Activated gamma-delta T cell treated with anti-CD3 and anti-CD28 coated beads, Interleukin-2, amount 50 U/mL, for 16 hours (primary cell): ENCODE data around the gene SURF2.
"Not testable (repeated sequence)": the region's sequence is repeated elsewhere in the genome, so short reads cannot be mapped to it uniquely, and the experiment has no call there.

ENCODE experiments used
- DNase-seq: peaks from one replicate; pipeline ENCODE4 v3.0.0-alpha.2; 2020; ENCODE audit warnings: low read depth

Gene SURF2

GRCh38 chr9:133356391-133357091, at the start of gene SURF2, which contains the start of gene SURF1:
Gene SURF2, plus strand, starts transcription at chr9:133356550. Its CDS starts 43 bp downstream, at chr9:133356593.
Gene SURF1, minus strand, starts transcription at chr9:133356487. Its CDS starts 34 bp downstream, at chr9:133356453.
- DNase-seq: peak; percentile 81

DNA sequence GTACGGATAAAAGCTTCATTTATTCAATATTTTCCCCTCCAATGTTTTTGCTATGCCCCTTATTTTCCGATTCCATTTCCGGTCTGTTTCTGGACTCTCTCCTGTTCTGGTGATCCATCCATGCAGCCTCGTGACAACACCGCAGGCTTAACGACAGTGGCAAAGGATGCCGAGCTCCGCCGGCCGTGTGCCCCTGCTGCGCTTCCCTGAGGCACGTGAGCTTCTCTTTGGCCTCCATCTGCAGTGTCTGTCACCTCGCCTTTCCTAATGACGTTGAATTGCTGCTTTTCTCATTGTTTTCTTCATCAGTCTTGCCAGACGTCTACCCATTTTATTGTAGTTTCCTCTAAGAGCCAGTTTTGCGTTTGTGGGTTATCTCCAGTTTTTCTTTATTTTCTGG, 49.0 kb upstream of the SURF2 start:
- DNase-seq: no peak

- DNase-seq: no peak
These were observed 46.7 kb upstream of the SURF2 start for GRCh38 chr9:133309608-133310007.

- DNase-seq: no peak
These were observed 40.4 kb upstream of the SURF2 start for GRCh38 chr9:133315997-133316396.

- DNase-seq: not testable (repeated sequence)
These were observed 38.8 kb upstream of the SURF2 start for GRCh38 chr9:133317551-133317950.

GRCh38 chr9:133320421-133320881, 35.9 kb upstream of the SURF2 start:
- DNase-seq: no peak

DNA sequence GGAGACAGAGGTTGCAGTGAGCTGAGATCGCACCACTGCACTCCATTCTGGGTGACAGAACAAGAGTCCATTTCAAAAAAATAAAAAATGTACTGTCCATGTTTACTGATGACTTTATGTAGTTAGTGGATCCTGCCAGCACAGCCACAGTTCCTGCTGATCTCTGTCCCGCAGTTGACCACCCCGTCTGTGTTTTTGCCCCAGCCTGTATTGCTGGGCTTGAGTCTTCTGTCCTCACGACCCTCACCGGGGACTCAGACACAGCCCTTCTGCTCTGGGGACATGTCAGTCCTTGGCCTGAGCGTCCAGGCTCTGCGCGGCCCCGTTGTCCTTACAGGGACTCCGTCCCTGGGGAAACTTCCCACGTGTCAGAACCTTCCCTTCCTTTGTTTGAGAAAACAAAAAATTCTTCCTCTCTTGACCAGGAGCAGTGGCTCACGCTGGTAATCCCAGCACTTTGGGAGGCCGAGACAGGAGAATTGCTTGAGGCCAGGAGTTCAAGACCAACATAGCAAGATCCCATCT, 34.9 kb upstream of the SURF2 start:
- DNase-seq: no peak

- no peak for DNase-seq
These were observed 33.6 kb upstream of the SURF2 start for GRCh38 chr9:133322701-133323100.

DNA sequence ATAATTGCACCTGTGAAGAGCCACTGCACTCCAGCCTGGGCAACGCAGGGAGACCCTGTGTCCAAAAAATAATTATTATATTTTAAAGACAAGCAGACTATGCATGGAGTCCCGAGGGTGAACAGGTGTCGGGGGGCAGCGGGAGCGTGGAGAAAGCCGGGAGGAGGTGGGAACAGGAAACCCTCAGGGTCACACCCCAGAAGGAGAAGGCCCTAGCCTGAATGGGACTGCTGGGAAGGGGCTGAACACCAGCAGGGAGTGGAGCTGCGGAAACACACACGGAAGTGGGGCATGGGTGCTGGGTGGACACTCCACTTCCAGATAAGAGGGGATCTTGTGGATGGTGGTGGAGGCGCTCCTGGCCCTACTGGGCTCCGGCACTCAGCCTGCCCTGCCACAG, 33.1 kb upstream of the SURF2 start:
- no peak for DNase-seq

DNA sequence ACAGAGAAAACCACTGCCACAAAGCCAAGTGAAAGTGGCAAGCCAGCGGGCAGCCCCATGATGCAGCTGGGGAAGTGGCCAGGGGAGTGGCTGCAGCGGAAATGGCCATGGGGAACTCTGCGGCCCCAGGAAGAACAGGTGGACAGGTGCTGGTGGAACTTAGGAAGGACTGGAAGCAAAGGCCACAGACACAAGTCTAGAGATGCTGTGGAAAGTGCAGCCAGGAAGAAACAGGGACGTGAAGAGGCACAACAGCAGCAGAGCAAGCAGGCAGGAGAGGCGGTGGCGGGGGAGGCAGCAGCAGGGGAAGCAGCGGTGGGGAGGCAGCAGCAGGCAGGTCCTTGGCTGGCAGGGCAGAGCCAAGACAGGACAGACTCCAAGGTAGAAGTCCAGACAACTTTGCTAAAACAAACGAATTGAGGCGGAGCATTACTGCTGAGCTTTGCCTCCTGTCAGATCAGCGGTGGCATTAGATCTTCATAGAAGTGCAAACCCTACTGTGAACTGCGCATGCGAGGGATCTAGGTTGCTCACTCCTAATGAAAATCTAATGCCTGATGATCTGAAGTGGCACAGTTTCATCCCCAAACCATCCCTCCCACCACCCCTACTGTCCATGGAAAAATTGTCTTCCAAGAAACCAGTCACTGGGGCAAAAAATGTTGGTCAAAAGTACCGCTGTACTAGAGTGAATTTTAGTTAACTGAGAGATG, 32.2 kb upstream of the SURF2 start:
- no peak for DNase-seq

DNA sequence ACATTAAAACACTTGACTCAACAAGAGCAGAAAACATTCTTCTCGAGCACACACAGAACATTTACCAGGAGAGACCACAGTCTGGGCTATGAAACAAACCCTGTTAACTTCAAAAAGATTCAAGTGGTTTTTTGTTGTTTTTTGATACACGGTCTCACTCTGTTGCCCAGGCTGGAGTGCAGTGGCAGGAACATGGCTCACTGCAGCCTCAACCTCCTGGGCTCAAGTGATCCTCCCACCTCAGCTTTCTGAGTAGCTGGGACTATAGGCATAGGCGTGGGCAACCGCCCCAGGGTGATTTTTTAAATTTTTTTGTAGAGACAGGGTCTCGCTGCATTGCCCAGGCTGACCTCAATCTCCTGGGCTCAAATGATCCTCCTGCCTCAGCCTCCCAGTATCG, 29.3 kb upstream of the SURF2 start:
- DNase-seq: not testable (repeated sequence)

GRCh38 chr9:133327834-133328484, 28.4 kb upstream of the SURF2 start:
- no peak for DNase-seq

DNA sequence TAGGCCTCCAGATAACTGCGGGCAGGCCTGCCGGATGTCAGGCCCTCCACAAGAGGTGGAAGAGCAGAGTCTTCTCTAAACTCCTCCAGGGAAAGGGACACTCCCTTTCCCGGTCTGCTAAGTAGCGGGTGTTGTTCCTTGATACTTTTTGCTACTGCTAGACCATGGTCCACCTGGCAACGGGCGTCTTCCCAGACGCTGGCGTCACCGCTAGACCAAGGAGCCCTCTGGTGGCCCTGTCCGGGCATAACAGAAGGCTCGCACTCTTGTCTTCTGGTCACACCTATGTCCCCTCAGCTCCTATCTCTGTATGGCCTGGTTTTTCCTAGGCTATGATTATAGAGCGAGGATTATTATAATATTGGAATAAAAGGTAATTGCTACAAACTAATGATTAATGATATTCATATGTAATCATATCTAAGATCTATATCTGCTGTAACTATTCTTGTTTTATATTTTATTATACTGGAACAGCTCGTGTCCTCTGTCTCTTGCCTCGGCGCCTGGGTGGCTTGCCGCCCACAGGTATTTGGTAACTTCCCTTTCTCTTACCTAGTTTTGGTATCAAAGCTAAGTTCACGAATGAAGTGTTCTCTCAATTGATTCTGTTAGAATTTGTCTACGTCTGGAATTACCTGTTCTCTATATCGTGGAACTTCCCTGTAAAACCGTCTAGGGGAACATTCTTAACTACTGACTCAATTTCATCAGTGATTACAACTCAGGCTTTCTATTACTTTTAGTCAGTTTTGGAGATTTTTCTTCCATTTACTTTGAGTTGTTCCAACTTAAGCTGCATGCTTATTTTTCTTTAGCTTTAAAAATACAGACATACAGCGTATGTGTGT, 26.8 kb upstream of the SURF2 start:
- DNase-seq: not testable (repeated sequence)

- no peak for DNase-seq
These were observed 25.1 kb upstream of the SURF2 start for GRCh38 chr9:133331221-133331620.

DNA sequence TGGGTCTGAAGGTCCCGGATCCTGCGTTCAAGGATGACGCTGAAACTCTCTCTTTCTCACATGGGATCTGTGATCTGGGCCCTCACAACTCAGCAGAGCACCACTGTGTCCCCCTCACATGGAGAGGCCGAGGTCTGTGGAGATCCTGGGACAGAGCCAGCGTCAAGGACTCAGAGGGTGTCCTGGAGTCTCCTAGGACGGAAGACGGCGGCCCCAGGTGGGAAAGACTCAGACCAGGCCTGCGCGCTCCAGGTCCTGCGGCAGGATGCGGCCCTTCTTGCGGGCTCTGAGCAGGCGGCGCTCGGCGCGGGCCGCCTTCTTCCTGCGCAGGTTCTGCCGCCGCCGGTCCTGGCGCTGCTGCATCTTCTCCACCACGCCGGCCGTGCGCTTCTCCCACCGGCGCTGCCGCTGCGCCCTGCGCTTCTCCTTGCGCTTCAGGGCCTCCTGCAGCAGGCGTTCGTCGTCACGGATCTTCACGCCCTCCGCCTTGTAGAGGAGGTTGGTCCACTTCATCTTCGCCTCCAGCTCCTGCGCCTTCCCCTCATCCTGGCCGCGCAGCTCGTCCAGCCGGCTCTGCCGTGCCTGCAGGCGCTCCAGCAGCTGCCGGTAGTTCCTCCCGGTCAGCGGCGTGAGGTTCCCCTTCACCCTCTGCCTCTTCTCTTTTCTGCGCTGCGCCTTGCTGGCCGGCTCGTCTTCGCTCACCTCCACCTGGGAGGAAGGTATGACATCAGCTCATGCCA, 24.5 kb upstream of the SURF2 start:
- no peak for DNase-seq

DNA sequence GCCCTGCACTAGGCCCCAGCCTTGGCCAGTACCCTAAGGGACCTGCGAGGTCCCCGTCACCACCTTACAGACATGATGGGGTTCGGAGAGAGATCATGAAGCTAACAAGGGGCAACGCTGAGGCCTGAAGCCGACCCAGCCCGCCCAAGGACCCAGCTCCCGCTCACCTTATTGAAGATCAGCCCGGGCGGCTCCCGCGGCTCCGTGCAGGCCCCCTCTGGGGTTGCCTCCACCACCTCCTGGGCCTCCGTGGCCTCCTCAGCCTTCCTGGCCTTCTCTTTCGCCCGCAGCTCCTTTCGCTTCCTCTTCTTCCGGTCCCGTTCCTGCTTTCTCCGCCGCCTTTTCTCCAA, 24.0 kb upstream of the SURF2 start:
- no peak for DNase-seq

GRCh38 chr9:133333011-133333410, 23.3 kb upstream of the SURF2 start:
- DNase-seq: no peak

- no peak for DNase-seq
These were observed 22.8 kb upstream of the SURF2 start for GRCh38 chr9:133333566-133333965.

GRCh38 chr9:133334161-133334560, 22.2 kb upstream of the SURF2 start:
- no peak for DNase-seq

DNA sequence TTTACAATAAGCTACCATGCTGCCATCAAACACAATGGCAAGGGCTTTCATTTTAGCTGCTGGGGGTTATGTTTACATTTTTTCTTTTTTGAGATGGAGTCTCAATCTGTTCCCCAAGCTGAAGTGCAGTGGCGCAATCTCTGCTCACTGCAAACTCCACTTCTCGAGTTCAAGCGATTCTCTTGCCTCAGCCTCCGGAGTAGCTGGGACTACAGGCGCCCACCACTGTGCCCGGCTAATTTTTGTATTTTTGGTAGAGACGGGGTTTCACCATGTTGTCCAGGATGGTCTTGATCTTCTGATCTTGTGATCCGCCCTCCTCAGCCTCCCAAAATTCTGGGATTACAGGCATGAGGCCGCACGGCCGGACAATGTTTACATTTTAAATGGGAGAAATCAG, 21.5 kb upstream of the SURF2 start:
- DNase-seq: not testable (repeated sequence)
